Measurements from ENCODE around the gene EPB41L4B. TPM values are rescaled to one million over a fixed set of nuclear protein-coding genes. Genes with fewer than 3 reads are reported as not detected.
"Not testable (repeated sequence)": the region's sequence is repeated elsewhere in the genome, so short reads cannot be mapped to it uniquely, and the experiment has no call there.

EPB41L4B gene
- total RNA-seq (2014; rRNA removed; shearing (Covaris generic)): 4.7 and 6.5 TPM in 2 replicates

GRCh38 chr9:109320742-109321448 lies at the start of gene EPB41L4B:
EPB41L4B (minus strand) TSS chr9:109321059; CDS start chr9:109320446, 613 bp downstream.
- DNase-seq (ENCODE audit: low read depth): peak; percentile 83

DNA sequence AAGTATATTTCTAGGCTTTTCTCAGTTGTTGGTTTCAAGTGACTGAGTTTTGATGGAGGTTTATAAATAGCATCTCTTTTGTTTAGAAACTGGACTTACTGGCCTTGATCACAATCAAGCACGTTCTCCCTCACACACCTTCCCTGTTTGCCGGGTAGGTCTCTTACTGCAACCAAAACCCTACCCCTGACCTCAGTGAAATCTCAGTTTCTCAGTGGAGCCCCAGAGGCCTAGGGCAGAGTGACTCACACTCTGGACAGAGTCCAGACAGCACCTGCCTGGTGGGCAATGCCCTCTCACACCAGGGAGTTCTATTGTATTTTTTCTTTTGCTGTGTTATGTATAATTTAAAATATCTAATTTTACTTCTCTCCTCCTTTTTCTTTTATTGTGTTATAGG lies 48.4 kb upstream of the EPB41L4B start:
- peak; percentile 11 for DNase-seq (ENCODE audit: low read depth)

DNA sequence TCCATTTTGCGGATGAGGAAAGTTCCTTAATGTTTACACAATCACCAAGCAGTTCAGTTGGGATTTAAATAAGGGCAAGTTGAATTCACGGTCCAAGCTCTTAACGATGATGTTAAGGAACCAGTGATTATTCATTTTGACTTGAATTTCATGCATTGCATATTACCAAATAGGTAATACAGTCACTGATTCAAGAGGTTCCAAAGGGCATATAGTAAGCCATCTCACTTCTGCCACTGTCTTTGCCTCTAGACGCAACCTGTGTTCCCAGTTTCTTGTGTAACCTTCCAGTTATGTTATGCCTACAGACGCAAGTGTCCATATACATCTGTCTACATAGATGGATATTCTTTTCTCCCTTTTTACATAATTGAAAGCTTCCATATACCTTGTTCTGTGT lies 39.9 kb upstream of the EPB41L4B start:
- no peak for DNase-seq (ENCODE audit: low read depth)

DNA sequence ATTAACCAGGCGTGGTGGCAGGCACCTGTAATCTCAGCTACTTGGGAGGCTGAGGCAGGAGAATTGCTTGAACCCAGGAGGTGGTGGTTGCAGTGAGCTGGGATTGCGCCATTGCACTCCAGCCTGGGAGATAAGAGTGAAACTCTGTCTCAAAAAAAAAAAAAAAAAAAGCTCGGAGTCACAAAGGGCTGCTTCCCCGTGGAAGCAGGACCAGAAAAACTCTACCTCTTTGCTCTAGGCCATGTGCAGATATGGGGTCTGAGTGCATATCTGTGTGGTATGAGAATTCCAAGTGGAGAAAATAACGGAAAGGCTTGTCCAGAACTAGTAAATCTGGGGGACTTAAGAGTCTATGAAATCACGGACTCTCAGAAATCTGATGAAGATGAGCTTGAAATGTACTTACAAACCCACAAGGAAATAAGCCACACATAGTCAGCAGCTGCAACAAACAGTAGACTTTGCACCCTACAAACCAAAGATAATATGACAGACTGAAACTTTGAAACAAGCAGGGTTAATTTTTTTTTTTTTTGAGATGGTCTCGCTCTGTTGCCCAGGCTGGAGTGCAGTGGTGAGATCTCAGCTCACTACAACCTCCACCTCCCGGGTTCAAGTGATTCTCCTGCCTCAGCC lies 38.2 kb upstream of the EPB41L4B start:
- not testable (repeated sequence) for DNase-seq (ENCODE audit: low read depth)

DNA sequence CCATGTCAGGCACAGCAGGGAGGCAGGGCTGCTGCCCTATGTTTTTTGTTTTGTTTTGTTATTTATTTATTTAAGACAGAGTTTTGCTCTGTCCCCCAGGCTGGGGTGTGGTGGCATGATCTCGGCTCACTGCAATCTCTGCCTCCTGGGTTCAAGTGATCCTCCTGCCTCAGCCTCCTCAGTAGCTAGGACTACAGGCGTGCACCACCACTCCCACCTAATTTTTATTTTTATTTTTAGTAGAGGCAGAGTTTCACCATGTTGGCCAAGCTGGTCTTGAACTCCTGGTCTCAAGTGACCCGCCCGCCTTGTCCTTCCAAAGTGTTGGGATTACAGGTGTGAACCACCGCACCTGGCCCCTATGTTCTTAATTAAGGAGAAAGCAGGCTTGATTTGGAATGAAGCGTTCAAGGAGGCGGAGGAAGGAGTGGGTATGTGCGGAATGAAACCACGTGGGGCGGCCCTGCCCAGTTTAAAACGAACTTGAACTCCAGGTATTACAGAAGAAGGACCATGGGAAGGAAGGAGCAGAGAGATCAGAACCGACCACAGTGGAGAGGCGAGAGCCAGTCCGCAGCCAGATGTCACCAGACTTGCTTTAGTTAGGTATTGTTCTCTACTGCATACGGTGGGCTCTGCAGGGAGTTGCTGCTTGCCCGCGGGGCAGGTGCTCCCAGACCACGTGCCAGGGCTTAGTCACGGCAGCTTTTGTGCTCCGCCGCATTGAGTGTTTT lies 34.9 kb upstream of the EPB41L4B start:
- no peak for DNase-seq (ENCODE audit: low read depth)

- DNase-seq (ENCODE audit: low read depth): no peak
These were observed 33.3 kb upstream of the EPB41L4B start for GRCh38 chr9:109354190-109354589.

DNA sequence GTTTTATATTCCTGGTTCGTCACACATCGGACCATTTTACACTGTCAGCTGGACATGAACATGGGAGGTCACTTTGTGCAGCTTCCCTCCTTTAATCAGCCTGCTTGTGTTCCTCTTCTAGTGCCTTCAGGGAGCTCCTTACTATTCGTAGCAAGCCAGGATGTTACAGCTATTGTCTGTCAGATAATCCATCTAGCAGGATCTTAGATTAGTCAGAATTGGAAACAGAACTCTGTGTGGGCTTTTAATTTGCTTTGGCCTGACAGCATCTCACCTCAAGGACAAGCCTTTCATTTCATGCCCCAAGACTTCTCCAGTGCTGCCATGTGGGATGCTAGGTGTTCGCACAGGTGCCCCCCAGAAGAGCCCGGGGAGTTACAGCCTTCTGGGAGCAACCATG lies 30.2 kb upstream of the EPB41L4B start:
- no peak for DNase-seq (ENCODE audit: low read depth)

DNA sequence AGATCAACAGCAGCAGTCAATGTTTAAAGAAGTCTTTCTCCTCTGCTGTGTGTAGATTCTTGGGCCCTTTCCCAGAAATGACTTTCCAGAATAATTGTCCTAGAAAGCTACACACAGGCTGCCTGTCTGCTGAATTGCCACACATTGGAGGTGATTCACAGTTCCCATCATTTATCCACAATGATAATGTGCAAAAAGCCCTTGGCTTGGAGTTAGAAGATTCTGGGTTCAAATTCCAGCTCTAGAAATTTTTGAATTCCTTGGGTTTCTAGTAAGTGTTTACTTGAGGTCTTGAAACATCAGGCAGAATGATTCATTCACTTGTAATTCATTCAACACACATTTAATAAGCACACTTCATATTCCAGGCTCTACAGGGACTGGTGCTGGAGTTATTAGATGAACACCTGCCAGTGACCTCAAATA lies 28.6 kb upstream of the EPB41L4B start:
- DNase-seq (ENCODE audit: low read depth): peak; percentile 90

GRCh38 chr9:109346904-109347303 lies 26.0 kb upstream of the EPB41L4B start:
- no peak for DNase-seq (ENCODE audit: low read depth)

- DNase-seq (ENCODE audit: low read depth): no peak
These were observed 24.0 kb upstream of the EPB41L4B start for GRCh38 chr9:109344866-109345265.

- DNase-seq (ENCODE audit: low read depth): no peak
These were observed 22.0 kb upstream of the EPB41L4B start for GRCh38 chr9:109342878-109343277.

GRCh38 chr9:109341561-109341960 lies 20.7 kb upstream of the EPB41L4B start:
- peak; percentile 65 for DNase-seq (ENCODE audit: low read depth)

DNA sequence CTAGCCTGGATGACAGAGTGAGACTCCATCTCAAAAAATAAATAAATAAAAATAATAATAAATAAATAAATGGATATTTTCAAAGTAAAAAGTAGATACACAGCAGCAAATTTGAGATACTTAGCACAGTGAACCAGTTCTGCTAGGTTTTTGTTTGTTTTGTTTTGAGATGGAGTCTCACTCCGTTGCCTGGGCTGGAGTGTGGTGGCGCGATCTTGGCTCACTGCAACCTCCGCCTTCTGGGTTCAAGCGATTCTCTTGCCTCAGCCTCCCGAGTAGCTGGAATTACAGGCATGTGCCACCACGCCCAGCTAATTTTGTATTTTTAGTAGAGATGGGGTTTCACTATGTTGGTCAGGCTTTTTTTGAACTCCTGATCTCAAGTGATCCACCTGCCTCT lies 20.1 kb upstream of the EPB41L4B start:
- DNase-seq (ENCODE audit: low read depth): not testable (repeated sequence)

- DNase-seq (ENCODE audit: low read depth): no peak
These were observed 15.6 kb upstream of the EPB41L4B start for GRCh38 chr9:109336409-109336808.

GRCh38 chr9:109335929-109336328 lies 15.1 kb upstream of the EPB41L4B start:
- DNase-seq (ENCODE audit: low read depth): no peak

DNA sequence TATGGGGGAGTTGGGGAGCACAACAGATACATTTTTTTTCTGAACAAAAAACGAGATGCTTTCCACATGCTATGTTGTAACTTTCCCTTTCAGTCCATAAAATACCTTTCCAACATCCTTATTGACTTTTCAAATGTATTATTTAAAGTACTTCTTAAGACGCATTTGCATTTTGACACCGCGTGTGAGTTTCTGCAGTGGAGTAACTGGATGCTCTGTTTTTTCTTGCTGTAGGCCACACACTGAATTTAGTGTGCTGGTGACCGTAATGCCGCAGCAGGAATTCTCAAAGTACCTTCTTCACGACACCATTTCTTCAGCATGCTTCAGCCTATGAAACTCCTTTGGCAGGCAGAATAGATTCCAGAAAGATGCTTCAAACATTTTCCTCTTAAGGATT lies 14.3 kb upstream of the EPB41L4B start:
- DNase-seq (ENCODE audit: low read depth): no peak

DNA sequence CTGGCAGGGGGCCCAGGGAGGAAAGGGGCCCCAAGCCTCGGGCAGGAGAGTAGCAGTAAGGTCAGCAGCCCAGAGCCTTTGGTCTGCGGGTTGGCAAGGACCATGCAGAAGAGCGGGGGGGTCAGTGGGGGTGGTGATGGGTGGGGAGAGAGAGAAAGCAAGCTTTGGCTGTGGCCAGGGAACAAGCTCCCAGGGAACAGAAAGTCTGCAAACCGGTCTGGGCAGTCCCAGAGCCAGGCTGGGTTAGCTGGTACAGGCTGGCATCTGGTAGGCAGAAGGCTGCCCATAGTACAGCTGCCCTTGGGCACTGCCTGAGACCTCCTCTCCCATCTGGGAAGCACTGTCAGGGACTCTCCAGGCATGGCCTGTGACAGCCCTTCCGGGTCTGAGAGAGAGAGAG lies 10.5 kb upstream of the EPB41L4B start:
- peak; percentile 78 for DNase-seq (ENCODE audit: low read depth)

- peak; percentile 28 for DNase-seq (ENCODE audit: low read depth)
These were observed 8.9 kb upstream of the EPB41L4B start for GRCh38 chr9:109329638-109330258.

DNA sequence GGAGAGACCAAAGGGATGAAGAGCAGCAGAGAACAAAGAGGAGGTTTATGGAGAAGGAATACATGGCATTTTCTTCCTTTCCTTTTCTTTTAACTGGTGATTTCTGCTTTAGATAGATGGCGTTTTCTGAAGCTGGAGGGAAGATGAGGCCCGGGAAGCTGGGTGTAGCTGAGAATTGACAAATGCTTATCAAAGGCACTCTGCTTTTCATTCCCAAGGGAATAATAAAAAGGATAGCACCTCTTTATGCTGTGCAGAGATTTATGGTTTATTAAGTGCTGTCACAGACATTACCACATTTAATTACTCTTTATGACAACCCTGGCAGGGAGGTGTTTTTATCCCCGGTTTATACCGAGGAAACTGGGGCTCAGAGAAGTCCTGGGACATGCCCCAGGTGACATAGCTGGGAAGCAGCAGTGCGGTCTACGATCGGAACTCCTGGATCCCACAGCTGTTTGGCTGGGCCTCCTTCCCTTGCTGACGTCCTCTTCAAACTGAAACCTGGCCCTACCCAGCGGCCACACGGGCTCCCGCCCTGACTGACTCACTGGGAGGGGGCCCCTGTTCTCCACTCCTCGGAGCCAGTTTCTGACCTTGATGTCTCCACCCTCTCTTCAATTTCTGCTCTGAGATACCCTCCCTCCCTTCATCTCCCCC lies 8.2 kb upstream of the EPB41L4B start:
- peak; percentile 74 for DNase-seq (ENCODE audit: low read depth)

DNA sequence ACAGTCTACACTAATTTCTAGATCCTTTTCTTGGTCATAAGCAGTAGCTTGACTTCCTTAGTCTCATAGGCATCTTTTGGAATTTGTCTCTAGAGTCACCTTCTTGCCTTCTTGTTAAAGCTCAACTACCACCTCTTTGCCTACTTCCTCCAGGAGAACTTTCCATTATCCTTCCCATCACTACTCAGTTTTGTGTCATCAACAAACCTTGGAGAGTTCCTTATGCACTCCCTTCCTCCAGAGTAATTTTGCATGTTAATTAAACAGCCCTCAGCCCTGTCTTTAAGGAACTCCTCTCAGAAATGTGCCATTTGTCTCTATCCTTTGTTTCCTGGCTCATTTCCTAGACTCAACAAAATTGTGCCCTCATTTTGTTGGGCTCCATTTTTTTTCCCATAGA lies 4.2 kb upstream of the EPB41L4B start:
- no peak for DNase-seq (ENCODE audit: low read depth)

DNA sequence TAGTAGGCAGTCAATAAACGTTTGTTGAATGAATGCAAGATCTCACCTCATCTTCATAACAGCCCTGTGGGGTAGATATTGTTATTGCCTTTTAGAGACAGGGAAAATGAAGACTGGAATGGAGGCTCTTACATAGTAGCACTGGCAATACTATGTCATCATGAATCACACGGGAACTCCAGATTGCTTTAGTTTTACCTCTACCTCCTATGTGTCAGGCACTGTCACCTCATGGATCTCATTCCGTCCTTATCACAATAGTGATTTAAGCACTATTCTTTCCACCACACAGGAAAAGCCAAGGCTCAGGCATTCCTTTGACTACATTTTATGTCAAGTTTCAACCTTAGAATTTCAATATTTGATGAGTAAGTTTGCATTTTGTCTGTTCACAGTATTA lies 2.9 kb upstream of the EPB41L4B start:
- DNase-seq (ENCODE audit: low read depth): no peak

DNA sequence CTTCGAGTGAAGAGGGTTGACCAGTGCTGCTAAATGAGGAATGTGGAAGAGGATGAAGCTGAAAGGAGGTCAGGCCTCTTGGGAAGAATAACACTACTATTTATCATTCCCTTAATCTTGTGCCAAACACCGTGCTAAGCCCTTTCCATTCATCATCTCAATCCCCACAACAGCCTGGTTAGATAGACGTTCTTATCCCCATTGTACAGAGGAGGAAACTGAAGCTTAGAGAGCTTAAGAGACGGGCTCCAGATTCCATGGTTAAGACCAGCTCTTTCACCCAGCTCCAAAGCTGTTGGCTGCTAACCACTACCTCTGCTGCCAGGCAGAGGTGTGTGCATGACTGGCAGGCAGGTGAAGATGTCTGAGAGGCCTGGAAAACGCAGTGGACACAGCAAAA lies 868 bp upstream of the EPB41L4B start:
- no peak for DNase-seq (ENCODE audit: low read depth)

Measured in M059J (cell line).